HepG2 (cell line): ENCODE data around the gene FPGS. TPM values are rescaled to one million over a fixed set of nuclear protein-coding genes. Genes with fewer than 3 reads are reported as not detected.

ENCODE experiments used
- ATAC-seq: fragments of 200-7000 bp; cut with Tn5 transposase; 3 replicates; pipeline ENCODE4 v1.9.1; 2020; ENCODE audit warnings: mild to moderate bottlenecking, moderate library complexity
- BruUV-seq: library from RNA; stranded (reverse); fragments of 400-500 nt; replicated peaks from 2 replicates; lab custom pipeline; 2021; lab: Mats Ljungman, UMichigan
- CTCF ChIA-PET: fragments of 300-600 bp; formaldehyde crosslinking; extraction: SDS; loops from one replicate; lab custom pipeline; 2021; ENCODE audit warnings: low total read pairs, inconsistent platforms, low intra/inter-chr PET ratio; lab: Yijun Ruan, JAX
- POLR2A ChIA-PET: fragments of 350-600 bp; sonication (Branson Sonifier 250); formaldehyde crosslinking; loops from one replicate; lab custom pipeline; 2020; ENCODE audit warnings: antibody characterized with exemption, inconsistent platforms; lab: Yijun Ruan, JAX
- DNase-seq: peaks from one replicate; pipeline ENCODE4 v3.0.0-alpha.2; 2015; ENCODE audit warnings: low spot score
- FAIRE-seq: peaks from 3 replicates; lab custom pipeline; 2011; peaks lifted over from hg19 to GRCh38; lab: Jason Lieb, UNC
- H2AFZ ChIP-seq: one replicate; pipeline ENCODE4 v1.6.1; 2011; ENCODE audit warnings: low read length, inconsistent platforms
- H3K27ac ChIP-seq: fragments of 300-600 bp; 3 replicates; pipeline ENCODE4 v1.8.0; 2011; ENCODE audit warnings: mixed run types, mild to moderate bottlenecking, mixed read lengths, low read length, inconsistent platforms; ENCODE audit not compliant: insufficient read depth; ENCODE audit errors: extremely low read length
- H3K27me3 ChIP-seq, 2 experiments: fragments of 200-600 bp in 1 of 2; 2 replicates in 1 of 2; 3 replicates in 1 of 2; pipeline versions ENCODE4 v1.6.0 to v1.8.0; 2011; ENCODE audit warnings: low read length in 2 of 2, mild to moderate bottlenecking in 2 of 2, moderate library complexity in 2 of 2, inconsistent platforms in 1 of 2; ENCODE audit not compliant: insufficient read depth in 2 of 2, control insufficient read depth in 1 of 2
- H3K36me3 ChIP-seq, 2 experiments: fragments of 200-600 bp in 1 of 2; replicated peaks in 1 of 2; 2 replicates in 1 of 2; 3 replicates in 1 of 2; pipeline versions ENCODE4 v1.5.1 to v1.8.0; 2011; ENCODE audit warnings: low read length in 2 of 2, inconsistent platforms in 1 of 2; ENCODE audit not compliant: insufficient read depth in 2 of 2, control insufficient read depth in 1 of 2
- H3K4me1 ChIP-seq: 2 replicates; pipeline ENCODE4 v1.5.1; 2012; ENCODE audit warnings: low read length, inconsistent platforms; ENCODE audit not compliant: insufficient read depth
- H3K4me2 ChIP-seq: 2 replicates; pipeline ENCODE4 v1.6.0; 2011; ENCODE audit warnings: low read depth, low read length, inconsistent platforms
- H3K4me3 ChIP-seq, 3 experiments: fragments of 200-600 bp in 1 of 3; sonication (generic), shearing (Covaris generic) in 1 of 3; replicated peaks in 1 of 3; 2 replicates each; pipeline ENCODE4 v1.5.1; 2011 to 2016; ENCODE audit warnings: low read length in 3 of 3, inconsistent platforms in 2 of 3, low read depth in 2 of 3, mild to moderate bottlenecking in 2 of 3, control low read depth in 1 of 3, mixed read lengths in 1 of 3; ENCODE audit not compliant: insufficient read depth in 1 of 3
- H3K79me2 ChIP-seq: one replicate; pipeline ENCODE4 v1.6.1; 2011; ENCODE audit warnings: low read length, inconsistent platforms; ENCODE audit not compliant: insufficient read depth
- H3K9ac ChIP-seq: 2 replicates; pipeline ENCODE4 v1.6.0; 2011; ENCODE audit warnings: mild to moderate bottlenecking, low read depth, low read length, inconsistent platforms; ENCODE audit not compliant: insufficient read depth
- H3K9me3 ChIP-seq: 2 replicates; pipeline ENCODE4 v1.5.1; 2012; ENCODE audit warnings: mild to moderate bottlenecking, low read length
- H4K20me1 ChIP-seq: 2 replicates; pipeline ENCODE4 v1.6.0; 2011; ENCODE audit warnings: inconsistent platforms, mild to moderate bottlenecking, low read length, moderate library complexity; ENCODE audit not compliant: insufficient read depth
- BRD4 ChIP-seq: sonication (generic); formaldehyde crosslinking; IDR thresholded peaks from 2 replicates; pipeline ENCODE4 v1.4.0; 2020; ENCODE audit warnings: missing genetic modification reagents
- FOXO1 ChIP-seq: sonication (generic); formaldehyde crosslinking; IDR thresholded peaks from 2 replicates; pipeline ENCODE4 v1.4.0; 2020; ENCODE audit warnings: missing genetic modification reagents
- GPN1 ChIP-seq: sonication (generic); formaldehyde crosslinking; IDR thresholded peaks from 2 replicates; pipeline ENCODE4 v1.5.1; 2020; ENCODE audit warnings: missing genetic modification reagents, borderline replicate concordance
- MBD4 ChIP-seq: IDR thresholded peaks from 2 replicates; pipeline ENCODE4 v1.6.1; 2012; ENCODE audit warnings: low read length, inconsistent platforms, borderline replicate concordance
- MYC ChIP-seq: sonication (generic); formaldehyde crosslinking; IDR thresholded peaks from 2 replicates; pipeline ENCODE4 v1.9.0; 2021; ENCODE audit warnings: missing genetic modification reagents, borderline replicate concordance
- PCBP2 ChIP-seq: fragments of 200-400 bp; formaldehyde crosslinking; optimal IDR thresholded peaks from 2 replicates; pipeline ENCODE3; 2018; ENCODE audit warnings: low read length, low read depth; ENCODE audit not compliant: poor library complexity, severe bottlenecking
- PHF21A ChIP-seq: sonication (generic); formaldehyde crosslinking; IDR thresholded peaks from 2 replicates; pipeline ENCODE4 v1.5.0; 2020; ENCODE audit warnings: mild to moderate bottlenecking, missing genetic modification reagents
- ZFP62 ChIP-seq: sonication (generic); formaldehyde crosslinking; IDR thresholded peaks from 2 replicates; pipeline ENCODE4 v1.4.0; 2020; ENCODE audit warnings: missing genetic modification reagents
- ZKSCAN5 ChIP-seq: sonication (generic); formaldehyde crosslinking; IDR thresholded peaks from 2 replicates; pipeline ENCODE4 v1.5.1; 2020; ENCODE audit warnings: mild to moderate bottlenecking, missing genetic modification reagents
- ZNF235 ChIP-seq: sonication (generic); formaldehyde crosslinking; IDR thresholded peaks from 2 replicates; pipeline ENCODE4 v1.8.1; 2023; ENCODE audit warnings: mild to moderate bottlenecking, missing genetic modification reagents, borderline replicate concordance
- ZNF260 ChIP-seq: sonication (generic); formaldehyde crosslinking; IDR thresholded peaks from 2 replicates; pipeline ENCODE4 v1.4.0; 2020; ENCODE audit warnings: missing genetic modification reagents, low read depth, mild to moderate bottlenecking, borderline replicate concordance
- ZNF75D ChIP-seq: sonication (generic); formaldehyde crosslinking; IDR thresholded peaks from 2 replicates; pipeline ENCODE4 v1.8.1; 2023; ENCODE audit warnings: missing genetic modification reagents, mild to moderate bottlenecking, borderline replicate concordance
- ZNF777 ChIP-seq: sonication (generic); formaldehyde crosslinking; IDR thresholded peaks from 2 replicates; pipeline ENCODE4 v1.4.0; 2020; ENCODE audit warnings: missing genetic modification reagents
- WGBS: methylation state at CpG from one replicate; pipeline ENCODE4 v1.1.6; 2017; ENCODE audit warnings: low lambda C conversion rate; 5-methylcytosine and 5-hydroxymethylcytosine counted together
- in situ Hi-C: cut with HindIII; loops from 2 replicates; pipeline ENCODE4 v1.10.0; 2017; ENCODE audit warnings: low pct_unique_long_range_greater_than_20kb; ENCODE audit not compliant: extremely low pct_ligation_motif_present
- intact Hi-C: fragments of 100-400 bp; cut with micrococcal nuclease; formaldehyde crosslinking; loops from one replicate; pipeline ENCODE4 v1.10.0; 2022; ENCODE audit not compliant: unreplicated experiment
- polyA plus RNA-seq, 8 experiments: library from polyadenylated mRNA; depleted of rRNA in 3 of 8; stranded (reverse) in 7 of 8; unstranded in 1 of 8; fragments of >200 nt; fragmentation: Illumina TruSeq in 4 of 8; extraction: Trizol in 4 of 8; gene quantifications; 2 replicates each; pipeline versions ENCODE4 v1.2.1 to v1.2.3, GENCODE V29; 2011 to 2016; ENCODE audit warnings: low read depth in 4 of 8, missing spikeins in 1 of 8, mixed read lengths in 1 of 8; ENCODE audit not compliant: insufficient read depth in 1 of 8
- total RNA-seq, 5 experiments: library from RNA; depleted of rRNA; stranded (reverse); fragments of >200 nt; fragmentation: Illumina TruSeq; extraction: Trizol; gene quantifications; 2 replicates each; pipeline ENCODE4 v1.2.3, GENCODE V29; 2016; ENCODE audit warnings: low read depth in 1 of 5
- TF ChIP-seq, protein P1 (sequence below): sonication (generic); formaldehyde crosslinking; IDR thresholded peaks from 2 replicates; pipeline ENCODE4 v1.4.0; 2020; ENCODE audit warnings: mild to moderate bottlenecking, missing genetic modification reagents
- TF ChIP-seq, protein P2 (sequence below): sonication (generic); formaldehyde crosslinking; IDR thresholded peaks from 2 replicates; pipeline ENCODE4 v1.9.0; 2021; ENCODE audit warnings: missing genetic modification reagents, borderline replicate concordance
- TF ChIP-seq, protein P3 (sequence below): sonication (generic); formaldehyde crosslinking; IDR thresholded peaks from 2 replicates; pipeline ENCODE4 v1.8.1; 2023; ENCODE audit warnings: mild to moderate bottlenecking, missing genetic modification reagents
- TF ChIP-seq, protein P4 (sequence below): IDR thresholded peaks from 2 replicates; pipeline ENCODE4 v1.6.1; 2012; ENCODE audit warnings: low read length, improper control_type of control experiment

Gene FPGS
- total and polyA plus RNA-seq, 2 of the 13 experiments (the other 11 are each of a cell fraction or from before 2014, with no cell fraction given): 35.6 to 36.8 TPM

DNA sequence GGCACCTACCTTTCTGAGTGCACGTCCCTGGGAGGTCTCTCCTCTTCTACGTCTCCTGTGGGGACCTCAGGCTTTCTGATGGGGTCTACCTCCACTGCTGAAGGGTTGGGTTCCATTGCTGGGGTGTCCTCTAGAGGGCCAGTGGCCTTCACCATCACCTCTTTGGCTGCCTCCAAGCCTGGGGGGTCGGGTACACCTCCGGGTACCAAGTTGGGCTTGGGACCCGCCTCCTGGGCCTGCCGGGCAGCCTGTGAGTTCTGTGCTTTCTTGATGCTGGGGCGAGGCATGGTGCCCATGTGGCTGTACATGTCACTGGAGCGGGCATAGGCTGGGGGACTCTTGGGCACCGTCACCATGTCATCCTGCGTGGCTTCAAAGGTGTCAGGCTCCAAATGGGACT lies 28.7 kb upstream of the FPGS start (continued):
- TF ChIP-seq ZNF260 (CRISPR knock-in tag) (no peak), MYC (CRISPR knock-in tag) (no peak), MBD4 (no peak), ZNF235 (CRISPR knock-in tag) (no peak), ZKSCAN5 (CRISPR knock-in tag) (no peak), PHF21A (CRISPR knock-in tag) (no peak), FOXO1 (no peak), BRD4 (CRISPR knock-in tag) (no peak)
- TF ChIP-seq, protein P1, sequence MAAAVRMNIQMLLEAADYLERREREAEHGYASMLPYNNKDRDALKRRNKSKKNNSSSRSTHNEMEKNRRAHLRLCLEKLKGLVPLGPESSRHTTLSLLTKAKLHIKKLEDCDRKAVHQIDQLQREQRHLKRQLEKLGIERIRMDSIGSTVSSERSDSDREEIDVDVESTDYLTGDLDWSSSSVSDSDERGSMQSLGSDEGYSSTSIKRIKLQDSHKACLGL (CRISPR knock-in tag): no peak
- TF ChIP-seq, protein P2, sequence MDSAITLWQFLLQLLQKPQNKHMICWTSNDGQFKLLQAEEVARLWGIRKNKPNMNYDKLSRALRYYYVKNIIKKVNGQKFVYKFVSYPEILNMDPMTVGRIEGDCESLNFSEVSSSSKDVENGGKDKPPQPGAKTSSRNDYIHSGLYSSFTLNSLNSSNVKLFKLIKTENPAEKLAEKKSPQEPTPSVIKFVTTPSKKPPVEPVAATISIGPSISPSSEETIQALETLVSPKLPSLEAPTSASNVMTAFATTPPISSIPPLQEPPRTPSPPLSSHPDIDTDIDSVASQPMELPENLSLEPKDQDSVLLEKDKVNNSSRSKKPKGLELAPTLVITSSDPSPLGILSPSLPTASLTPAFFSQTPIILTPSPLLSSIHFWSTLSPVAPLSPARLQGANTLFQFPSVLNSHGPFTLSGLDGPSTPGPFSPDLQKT (CRISPR knock-in tag): no peak

DNA sequence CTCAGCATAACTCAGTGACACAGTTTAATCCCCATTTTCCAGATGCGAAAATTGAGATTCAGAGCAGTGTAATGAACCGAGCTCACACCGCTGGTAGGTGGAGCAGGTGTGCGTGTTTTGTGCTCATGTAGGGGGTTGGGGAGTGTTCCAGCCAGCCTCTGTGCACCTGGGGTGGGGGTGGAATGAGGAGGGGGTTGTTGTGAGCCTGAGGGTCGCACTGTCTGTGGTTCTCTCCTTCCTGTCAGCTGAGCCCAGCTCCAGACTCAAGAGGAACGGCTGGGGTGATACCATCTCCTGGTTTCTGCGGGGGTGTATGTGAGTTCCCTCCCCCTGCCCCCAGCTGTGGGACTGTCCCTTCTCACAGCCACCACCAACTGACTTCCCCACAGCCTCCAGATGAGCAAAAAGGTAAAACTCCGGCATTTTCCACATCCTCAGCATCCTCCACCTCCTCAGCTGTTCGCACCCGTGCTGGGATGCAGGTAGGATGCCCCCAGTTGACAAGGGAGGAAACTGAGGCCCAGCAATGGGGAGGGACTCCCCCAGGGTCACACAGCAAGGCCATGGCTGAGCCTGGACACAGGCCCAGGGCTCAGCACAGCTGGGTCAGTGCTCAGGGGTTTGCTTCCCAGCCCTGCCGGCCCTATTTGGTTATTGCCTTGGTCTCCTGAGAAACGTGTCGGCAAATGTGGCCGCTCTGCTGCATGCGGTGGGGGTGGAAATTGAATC lies 26.3 kb upstream of the FPGS start:
- ATAC-seq: no peak
- Histone ChIP-seq H3K4me2 (no peak overlapping the region), H2AFZ (no peak overlapping the region), H3K27me3 (peaks cover 0 to 33% of the 10 kb centered on the region in 2 experiments; a peak in 3 of 5 replicates), H4K20me1 (no peaks in the 10 kb centered on the region), H3K4me3 (no peak overlapping the region), H3K27ac (no peak overlapping the region), H3K9me3 (no peaks in the 10 kb centered on the region), H3K4me1 (peaks cover 24% of the 10 kb centered on the region), H3K79me2 (no peaks in the 10 kb centered on the region), H3K9ac (no peak overlapping the region), H3K36me3 (no peaks in the 10 kb centered on the region)
- no TSS peak for BruUV-seq
- no peak for DNase-seq
- ChIA-PET CTCF (no interaction called here), POLR2A (no interaction called here)
- in situ Hi-C loops (no loop called here), intact Hi-C loops (no loop called here)
- FAIRE-seq: no peak
- WGBS: 48% methylated on average over 12 of the region's 15 CpGs
- TF ChIP-seq ZFP62 (CRISPR knock-in tag) (no peak), ZNF777 (CRISPR knock-in tag) (no peak), ZNF75D (CRISPR knock-in tag) (no peak), GPN1 (no peak), PCBP2 (no peak)
- TF ChIP-seq, protein P3, sequence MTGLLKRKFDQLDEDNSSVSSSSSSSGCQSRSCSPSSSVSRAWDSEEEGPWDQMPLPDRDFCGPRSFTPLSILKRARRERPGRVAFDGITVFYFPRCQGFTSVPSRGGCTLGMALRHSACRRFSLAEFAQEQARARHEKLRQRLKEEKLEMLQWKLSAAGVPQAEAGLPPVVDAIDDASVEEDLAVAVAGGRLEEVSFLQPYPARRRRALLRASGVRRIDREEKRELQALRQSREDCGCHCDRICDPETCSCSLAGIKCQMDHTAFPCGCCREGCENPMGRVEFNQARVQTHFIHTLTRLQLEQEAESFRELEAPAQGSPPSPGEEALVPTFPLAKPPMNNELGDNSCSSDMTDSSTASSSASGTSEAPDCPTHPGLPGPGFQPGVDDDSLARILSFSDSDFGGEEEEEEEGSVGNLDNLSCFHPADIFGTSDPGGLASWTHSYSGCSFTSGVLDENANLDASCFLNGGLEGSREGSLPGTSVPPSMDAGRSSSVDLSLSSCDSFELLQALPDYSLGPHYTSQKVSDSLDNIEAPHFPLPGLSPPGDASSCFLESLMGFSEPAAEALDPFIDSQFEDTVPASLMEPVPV (CRISPR knock-in tag): no peak
- TF ChIP-seq, protein P4, sequence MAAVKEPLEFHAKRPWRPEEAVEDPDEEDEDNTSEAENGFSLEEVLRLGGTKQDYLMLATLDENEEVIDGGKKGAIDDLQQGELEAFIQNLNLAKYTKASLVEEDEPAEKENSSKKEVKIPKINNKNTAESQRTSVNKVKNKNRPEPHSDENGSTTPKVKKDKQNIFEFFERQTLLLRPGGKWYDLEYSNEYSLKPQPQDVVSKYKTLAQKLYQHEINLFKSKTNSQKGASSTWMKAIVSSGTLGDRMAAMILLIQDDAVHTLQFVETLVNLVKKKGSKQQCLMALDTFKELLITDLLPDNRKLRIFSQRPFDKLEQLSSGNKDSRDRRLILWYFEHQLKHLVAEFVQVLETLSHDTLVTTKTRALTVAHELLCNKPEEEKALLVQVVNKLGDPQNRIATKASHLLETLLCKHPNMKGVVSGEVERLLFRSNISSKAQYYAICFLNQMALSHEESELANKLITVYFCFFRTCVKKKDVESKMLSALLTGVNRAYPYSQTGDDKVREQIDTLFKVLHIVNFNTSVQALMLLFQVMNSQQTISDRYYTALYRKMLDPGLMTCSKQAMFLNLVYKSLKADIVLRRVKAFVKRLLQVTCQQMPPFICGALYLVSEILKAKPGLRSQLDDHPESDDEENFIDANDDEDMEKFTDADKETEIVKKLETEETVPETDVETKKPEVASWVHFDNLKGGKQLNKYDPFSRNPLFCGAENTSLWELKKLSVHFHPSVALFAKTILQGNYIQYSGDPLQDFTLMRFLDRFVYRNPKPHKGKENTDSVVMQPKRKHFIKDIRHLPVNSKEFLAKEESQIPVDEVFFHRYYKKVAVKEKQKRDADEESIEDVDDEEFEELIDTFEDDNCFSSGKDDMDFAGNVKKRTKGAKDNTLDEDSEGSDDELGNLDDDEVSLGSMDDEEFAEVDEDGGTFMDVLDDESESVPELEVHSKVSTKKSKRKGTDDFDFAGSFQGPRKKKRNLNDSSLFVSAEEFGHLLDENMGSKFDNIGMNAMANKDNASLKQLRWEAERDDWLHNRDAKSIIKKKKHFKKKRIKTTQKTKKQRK: no peak
